AG04450 (cell line): ENCODE measurements around the gene FAM110D. TPM values are rescaled to one million over a fixed set of nuclear protein-coding genes. Genes with fewer than 3 reads are reported as not detected.

Experiments
- CTCF ChIA-PET: fragments of 300-600, 350-600 bp; formaldehyde crosslinking; extraction: SDS; loops from one replicate; lab custom pipeline; 2022; ENCODE audit warnings: antibody characterized with exemption, inconsistent platforms; lab: Charles Lee
- POLR2A ChIA-PET: fragments of 350-600 bp; formaldehyde crosslinking; extraction: SDS; loops from one replicate; lab custom pipeline; 2021; ENCODE audit warnings: antibody characterized with exemption, inconsistent platforms; lab: Yijun Ruan, JAX
- DNase-seq: peaks from one replicate; pipeline ENCODE4 v3.0.0-alpha.2; 2011; ENCODE audit warnings: low read depth, low spot score
- H3K27ac ChIP-seq: one replicate; pipeline ENCODE4 v1.5.1; 2012; ENCODE audit warnings: low read depth, low read length, control low read depth
- H3K27me3 ChIP-seq: one replicate; pipeline ENCODE4 v1.6.0; 2012; ENCODE audit warnings: low read length; ENCODE audit not compliant: control insufficient read depth, insufficient read depth
- H3K4me3 ChIP-seq: 2 replicates; pipeline ENCODE4 v1.5.1; 2011; ENCODE audit warnings: mild to moderate bottlenecking, low read depth, low read length, control low read depth
- H3K9me3 ChIP-seq: 2 replicates; pipeline ENCODE4 v1.5.1; 2012; ENCODE audit warnings: low read length; ENCODE audit not compliant: control insufficient read depth, insufficient read depth
- CTCF ChIP-seq: IDR thresholded peaks from 2 replicates; pipeline ENCODE4 v1.5.1; 2011; ENCODE audit warnings: low read depth, low read length, control low read depth, inconsistent platforms
- polyA plus RNA-seq: library from polyadenylated mRNA; depleted of rRNA; stranded (reverse); fragments of >200 nt; gene quantifications from 2 replicates; pipeline ENCODE4 v1.2.3, GENCODE V29; 2011

The FAM110D gene
- polyA plus RNA-seq, 1 experiment = not detected

GRCh38 chr1:26132128-26132833 is 26.6 kb upstream of the FAM110D start:
- no peak for DNase-seq
- no peak overlapping the region for H3K27ac ChIP-seq
- ChIA-PET CTCF (interaction anchor here (0.7 to 1.8 kb wide), 3 partner anchors 13 to 102 kb away, joined by 3 to 8 read pairs (median 3); partner anchors contain the start of gene CEP85), POLR2A (no interaction called here)
- no peak overlapping the region for H3K4me3 ChIP-seq
- TF ChIP-seq CTCF = no peak
- H3K27me3 ChIP-seq = peaks cover 13% of the 10 kb centered on the region
- H3K9me3 ChIP-seq = no peaks in the 10 kb centered on the region

- DNase-seq = no peak
- Histone ChIP-seq H3K27me3 (peaks cover 13% of the 10 kb centered on the region), H3K4me3 (no peak overlapping the region), H3K27ac (no peak overlapping the region), H3K9me3 (no peaks in the 10 kb centered on the region)
- POLR2A ChIA-PET = no interaction called here
- CTCF ChIA-PET = interaction anchor here (0.7 to 1.8 kb wide), 3 partner anchors 12 to 101 kb away, joined by 3 to 8 read pairs (median 3); partner anchors contain the start of gene CEP85
- TF ChIP-seq CTCF = no peak
Measured at GRCh38 chr1:26132834-26133167, 26.1 kb upstream of the FAM110D start.

- Histone ChIP-seq H3K4me3 (no peak overlapping the region), H3K27me3 (peaks cover 10% of the 10 kb centered on the region), H3K27ac (no peak overlapping the region), H3K9me3 (no peaks in the 10 kb centered on the region)
- no peak for DNase-seq
- TF ChIP-seq CTCF = no peak
- POLR2A ChIA-PET = no interaction called here
- CTCF ChIA-PET = no interaction called here
Measured at GRCh38 chr1:26134466-26134865, 24.4 kb upstream of the FAM110D start.

GRCh38 chr1:26138974-26139558 is 19.8 kb upstream of the FAM110D start:
- Histone ChIP-seq H3K27me3 (no peaks in the 10 kb centered on the region), H3K9me3 (no peaks in the 10 kb centered on the region), H3K4me3 (no peak overlapping the region), H3K27ac (no peak overlapping the region)
- DNase-seq = no peak
- CTCF ChIA-PET = interaction anchor here (1.6 kb wide), 1 partner anchor 31 kb away, joined by 6 read pairs; no protein-coding TSS in a partner anchor
- POLR2A ChIA-PET = no interaction called here
- no peak for TF ChIP-seq CTCF

DNA sequence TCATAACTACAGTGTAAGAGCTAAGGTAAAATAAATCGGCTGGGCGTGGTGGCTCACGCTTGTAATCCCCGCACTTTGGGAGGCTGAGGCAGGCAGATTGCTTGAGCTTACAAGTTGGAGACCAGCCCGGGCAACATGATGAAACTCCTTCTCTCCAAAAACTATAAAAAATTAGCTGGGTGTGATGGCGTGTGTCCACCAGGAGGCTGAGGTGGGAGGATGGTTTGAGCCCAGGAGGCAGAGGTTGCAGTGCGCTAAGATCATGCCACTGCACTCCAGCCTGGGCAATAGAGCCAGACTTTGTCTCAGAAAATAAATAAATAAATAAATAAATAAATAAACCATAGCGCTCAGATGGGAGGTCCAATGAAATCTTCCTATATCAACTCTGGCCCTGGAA is 16.7 kb upstream of the FAM110D start:
- peak; percentile 14; the same call in 1 of the 2 replicates for TF ChIP-seq CTCF
- Histone ChIP-seq H3K4me3 (no peak overlapping the region), H3K27ac (no peak overlapping the region), H3K9me3 (no peaks in the 10 kb centered on the region), H3K27me3 (peaks cover 6% of the 10 kb centered on the region)
- CTCF ChIA-PET = interaction anchor here (0.7 to 6.2 kb wide), 7 partner anchors 19 to 107 kb away, joined by 3 to 65 read pairs (median 6); no protein-coding TSS in a partner anchor
- no peak for DNase-seq
- POLR2A ChIA-PET = interaction anchor here (0.7 kb wide), 1 partner anchor 388 kb away, joined by 6 read pairs; no protein-coding TSS in a partner anchor
